Stimulated activated CD8-positive, alpha-beta memory T cell treated with anti-CD3 and anti-CD28 coated beads, Interleukin-4, amount 100 ng/mL, for 4 hours (primary cell): Measurements from ENCODE around the gene KSR1.

Experiments used
- DNase-seq, 2 donors: peaks; one replicate each; pipeline ENCODE4 v3.0.0-alpha.2; 2020; ENCODE audit warnings: low read depth in 2 of 2, low spot score in 1 of 2

Gene KSR1

DNA sequence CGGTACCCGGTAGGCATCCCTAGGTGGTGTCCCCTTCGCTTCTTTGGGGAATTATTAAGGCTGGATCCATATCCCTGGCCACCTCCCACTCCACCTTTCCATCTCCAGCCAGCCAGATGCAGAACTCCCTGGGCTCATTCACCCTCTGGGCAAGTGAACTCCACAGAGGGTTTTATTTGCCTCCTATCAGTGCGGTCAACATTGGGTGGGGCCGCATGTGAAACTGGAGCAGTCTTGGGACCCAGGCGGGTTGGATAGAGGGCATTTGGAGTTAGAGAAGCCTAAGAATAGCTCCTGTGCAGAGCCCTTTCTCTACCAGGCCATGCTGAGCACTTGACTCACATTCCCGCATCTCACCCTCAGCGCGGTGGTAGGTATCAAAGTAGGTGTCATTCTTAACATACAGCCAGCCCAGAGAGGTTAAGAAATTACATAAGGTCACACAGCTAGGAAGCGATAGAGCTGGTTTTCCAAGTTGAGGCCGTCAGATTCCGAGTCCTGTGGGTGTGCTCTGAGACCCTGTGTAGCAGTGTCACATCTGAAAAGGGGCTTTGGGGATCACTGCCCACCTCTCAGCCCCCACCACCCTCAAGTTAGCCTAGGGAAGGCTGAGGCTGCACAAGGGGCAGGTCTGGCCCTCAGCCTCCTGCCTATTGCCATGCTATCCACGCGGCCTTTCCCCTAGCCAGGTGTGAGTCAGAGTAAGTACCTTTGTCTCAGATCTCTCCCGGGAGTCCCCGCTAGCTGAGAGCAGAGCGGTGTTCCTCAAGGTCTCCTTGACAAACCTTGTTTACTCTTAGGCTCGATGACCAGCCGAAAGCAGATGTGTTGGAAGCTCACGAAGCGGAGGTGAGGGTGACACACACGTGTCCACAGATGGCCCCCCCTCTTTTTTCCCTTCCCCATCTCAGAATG is 147.9 kb downstream of the KSR1 start:
- DNase-seq = no peak

GRCh38 chr17:27605409-27605808 is 149.2 kb downstream of the KSR1 start:
- no peak for DNase-seq

DNA sequence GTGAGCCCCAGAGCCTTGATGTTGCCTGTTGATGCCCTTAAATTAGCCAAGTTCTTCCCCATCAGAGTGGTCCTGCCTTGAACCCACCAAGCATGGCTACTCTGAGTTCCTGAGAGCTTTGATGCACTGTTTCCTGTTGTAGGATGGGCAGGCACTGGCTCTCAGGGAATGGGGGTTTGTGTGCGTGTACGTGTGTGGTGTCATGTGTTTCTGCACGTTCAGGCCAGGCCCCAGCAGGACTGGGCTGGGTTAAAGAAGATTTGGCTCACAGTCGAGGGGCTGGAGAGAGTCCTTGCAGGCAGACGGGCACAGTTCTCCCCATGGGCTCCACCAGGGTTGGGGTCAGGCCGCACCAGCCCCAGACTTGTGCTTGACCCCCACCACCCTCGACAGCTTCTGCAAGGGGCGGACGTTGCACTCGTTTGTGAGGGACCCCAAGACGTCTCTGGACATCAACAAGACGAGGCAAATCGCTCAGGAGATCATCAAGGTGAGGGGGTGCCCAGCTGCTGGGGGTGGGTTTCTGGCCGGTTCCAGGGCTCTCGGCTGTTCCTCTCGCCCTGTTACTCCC is 151.4 kb downstream of the KSR1 start:
- DNase-seq = no peak

DNA sequence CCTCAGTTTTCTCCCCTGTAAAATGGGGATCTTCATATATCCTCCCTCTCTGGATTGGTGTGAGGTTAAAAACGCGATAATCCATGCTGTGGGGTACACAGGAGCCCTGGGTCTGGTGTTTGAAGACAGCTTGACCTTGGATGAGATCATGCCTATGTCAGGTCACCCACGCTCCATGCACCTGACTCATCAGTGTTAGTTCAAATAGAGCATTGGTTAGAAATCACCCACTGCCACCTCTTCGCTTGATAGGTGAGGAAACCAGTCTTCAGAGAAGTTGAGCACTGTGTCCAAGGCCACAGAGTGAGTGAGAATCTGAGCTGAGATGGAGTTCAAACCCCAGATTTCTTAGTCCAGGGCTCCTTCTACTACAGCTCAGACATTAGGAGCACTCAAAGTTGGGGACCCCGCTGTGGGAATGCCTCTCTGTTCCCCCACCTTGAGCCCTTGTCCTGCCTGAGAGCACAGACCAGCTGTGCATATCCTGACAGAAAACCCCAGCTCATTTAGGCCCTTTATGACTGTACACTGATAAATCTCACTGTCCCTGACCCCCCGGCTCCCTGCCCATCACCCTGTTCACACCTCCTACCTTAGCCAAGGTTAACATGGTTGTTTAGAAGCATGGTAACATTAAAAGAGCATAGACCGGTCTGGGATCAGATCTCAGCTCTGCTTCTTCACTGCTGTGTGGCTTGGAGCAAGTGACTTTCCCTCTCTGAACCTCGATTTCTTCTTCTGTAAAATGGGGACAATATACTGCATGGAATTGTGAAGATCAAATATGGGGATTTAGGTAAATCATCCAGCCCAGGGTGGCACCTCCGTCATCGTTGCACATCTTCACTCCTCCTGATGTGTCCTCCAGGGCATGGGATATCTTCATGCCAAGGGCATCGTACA is 152.3 kb downstream of the KSR1 start:
- DNase-seq = no peak

DNA sequence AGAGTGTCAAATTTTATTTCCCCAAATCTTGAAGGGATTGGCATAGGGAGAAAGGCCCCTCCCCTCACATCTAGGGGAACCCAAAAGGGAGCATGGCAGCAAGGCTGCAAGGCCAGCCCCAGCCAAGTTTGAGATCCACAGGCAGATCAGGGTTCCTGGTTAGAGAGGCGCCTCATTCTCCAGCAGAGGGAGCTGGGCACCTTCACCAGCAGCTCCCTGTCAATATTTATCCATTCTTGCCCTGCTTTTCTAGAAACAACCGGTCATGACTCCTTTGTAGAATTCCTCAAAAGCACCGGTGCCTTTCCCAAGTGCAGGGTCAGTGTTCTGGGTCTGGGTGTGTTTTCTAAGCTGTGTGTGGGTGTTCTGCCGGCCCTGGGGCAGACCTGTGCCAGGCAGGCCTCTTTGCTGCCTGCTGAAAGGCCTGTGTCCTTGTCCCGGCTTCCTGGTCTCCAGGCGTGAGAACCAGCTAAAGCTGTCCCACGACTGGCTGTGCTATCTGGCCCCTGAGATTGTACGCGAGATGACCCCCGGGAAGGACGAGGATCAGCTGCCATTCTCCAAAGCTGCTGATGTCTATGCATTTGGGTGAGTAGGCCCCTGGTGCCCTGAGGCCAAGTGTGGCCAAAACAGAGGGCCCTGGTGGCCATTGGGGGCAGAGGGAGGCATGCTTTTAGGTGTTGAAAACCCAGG is 153.5 kb downstream of the KSR1 start:
- no peak for DNase-seq

DNA sequence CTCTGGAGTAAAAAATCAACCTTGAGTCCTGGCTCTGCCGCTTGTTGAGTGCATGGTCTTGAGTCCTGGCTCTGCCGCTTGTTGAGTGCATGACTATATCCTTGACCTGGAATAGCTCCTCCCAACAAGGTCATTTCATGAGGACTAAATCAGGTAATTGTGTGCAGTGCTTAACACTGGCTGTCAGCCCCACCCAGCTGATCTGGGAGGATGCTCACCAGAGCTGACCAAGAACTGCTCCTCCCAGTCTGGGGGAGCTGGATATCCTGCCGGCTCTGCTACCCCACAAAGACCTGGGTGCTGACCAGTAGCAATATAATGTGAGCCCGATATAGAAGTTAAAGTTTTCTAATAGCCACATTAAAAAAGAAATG is 154.0 kb downstream of the KSR1 start:
- no peak for DNase-seq

DNA sequence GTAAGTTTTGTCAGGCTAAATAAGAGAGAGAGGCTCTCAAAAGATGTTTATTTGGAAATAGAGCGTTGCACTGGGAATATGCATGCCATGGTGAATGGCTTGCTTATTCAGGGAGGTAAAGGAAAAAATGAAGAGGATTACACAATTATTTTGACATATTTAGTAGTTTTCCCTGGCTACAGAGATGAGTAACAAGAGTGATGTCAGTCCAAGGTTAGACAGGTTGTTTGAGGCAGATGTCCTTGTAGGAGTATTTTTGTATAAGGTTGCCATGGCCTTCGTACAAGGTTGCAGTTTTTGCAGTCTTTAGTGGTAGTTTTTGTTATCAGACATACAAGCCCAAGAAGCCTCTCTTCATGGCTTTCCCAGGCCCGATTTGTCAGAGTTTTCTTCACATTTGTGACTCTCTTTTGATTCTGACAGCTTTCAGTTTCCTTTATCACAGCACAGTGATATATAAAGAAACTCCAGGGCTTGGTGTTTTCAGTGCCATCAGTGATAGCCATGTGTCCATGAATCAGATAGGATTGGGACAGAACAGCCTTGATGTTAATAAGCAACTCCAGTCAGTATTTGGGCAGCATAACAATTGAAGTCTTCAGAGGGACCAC is 156.0 kb downstream of the KSR1 start:
- no peak for DNase-seq

DNA sequence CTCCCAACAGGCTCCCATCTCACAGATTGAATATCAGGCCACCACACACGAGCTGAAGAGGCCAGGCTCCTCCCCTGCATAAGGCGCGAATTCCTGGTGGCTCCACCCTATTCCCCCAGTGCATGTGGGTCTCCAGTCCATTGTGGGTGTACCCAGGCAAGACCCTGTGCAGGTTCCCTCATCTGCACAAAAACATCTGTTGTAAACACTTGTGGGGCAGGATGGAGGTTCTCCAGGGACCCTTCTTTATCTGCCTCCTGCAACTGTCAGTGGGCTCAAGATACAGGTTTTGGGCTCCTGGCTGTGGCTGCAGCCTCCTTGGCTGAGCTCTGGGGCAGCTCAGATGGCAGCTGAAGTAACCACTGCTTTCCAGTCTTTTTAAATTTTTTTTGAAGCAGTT is 157.2 kb downstream of the KSR1 start:
- no peak for DNase-seq

DNA sequence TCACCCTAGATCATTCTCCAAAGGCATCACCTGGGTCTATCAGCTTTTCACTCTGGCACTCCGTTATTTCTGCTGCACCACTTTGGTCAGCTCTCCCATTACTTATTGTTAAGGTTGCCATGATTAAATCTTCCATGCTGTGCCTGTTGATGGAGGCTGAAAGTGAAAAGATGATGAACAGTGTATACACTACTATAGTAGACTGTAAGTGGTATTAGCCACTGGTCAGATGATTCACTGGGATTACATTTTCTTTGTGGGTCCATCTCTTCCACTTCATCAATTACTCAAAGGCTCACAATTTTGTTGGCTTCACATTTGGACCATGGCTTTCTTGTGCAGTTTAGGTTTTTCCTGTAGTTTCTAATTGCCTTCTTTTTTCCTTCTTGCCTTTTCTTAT is 158.9 kb downstream of the KSR1 start:
- no peak for DNase-seq

- DNase-seq = no peak
Observed at GRCh38 chr17:27616414-27616813, 160.2 kb downstream of the KSR1 start.

DNA sequence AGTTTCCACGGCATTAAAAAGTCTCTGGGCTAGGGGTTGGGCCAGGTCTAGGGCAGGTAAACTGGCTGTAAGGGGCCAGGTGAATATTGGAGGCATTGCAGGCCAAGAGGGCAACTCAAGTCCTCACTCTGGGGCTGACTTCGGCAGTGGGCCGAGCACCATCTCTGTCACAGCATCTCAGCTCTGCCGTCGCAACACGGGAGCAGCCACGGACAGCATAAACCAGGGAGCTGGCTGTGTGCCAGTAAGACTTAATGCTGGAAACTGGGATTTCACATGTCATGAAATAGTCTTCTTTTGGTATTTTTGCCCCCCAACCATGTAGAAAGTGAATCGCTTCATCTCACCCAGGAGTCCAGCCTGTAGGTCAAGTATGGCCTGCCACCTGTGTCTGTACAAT is 162.2 kb downstream of the KSR1 start:
- DNase-seq = no peak

GRCh38 chr17:27620721-27621120 is 164.5 kb downstream of the KSR1 start:
- no peak for DNase-seq

GRCh38 chr17:27621536-27621935 is 165.3 kb downstream of the KSR1 start:
- no peak for DNase-seq

DNA sequence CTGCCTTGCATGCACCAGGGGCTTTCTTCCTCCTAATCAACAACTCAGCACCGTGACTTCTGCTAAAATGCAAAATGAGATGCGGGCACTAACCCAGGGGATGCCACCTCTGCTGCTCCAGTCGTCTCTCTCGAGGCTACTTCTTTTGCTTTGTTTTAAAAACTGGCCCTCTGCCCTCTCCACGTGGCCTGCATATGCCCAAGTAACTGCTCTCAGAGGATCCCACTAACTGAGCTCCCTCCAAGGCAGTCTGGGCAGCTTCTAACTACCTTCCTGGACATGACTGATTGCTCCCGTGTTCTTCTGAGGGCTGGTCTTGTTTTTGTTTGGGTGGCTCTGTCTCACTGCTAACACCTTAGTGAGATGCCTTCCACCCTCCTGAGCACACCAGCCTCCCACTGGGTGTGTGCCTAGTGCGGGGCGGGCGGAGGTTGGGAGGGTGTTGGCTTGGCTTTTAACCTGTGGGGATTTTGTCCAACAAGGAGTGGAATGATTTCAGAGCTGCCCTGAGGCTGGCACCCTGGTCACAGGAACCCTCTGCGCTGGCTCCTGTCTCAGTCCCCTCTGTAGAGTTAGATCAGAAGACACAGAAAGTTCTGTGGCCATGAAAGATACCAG is 165.8 kb downstream of the KSR1 start:
- no peak for DNase-seq

DNA sequence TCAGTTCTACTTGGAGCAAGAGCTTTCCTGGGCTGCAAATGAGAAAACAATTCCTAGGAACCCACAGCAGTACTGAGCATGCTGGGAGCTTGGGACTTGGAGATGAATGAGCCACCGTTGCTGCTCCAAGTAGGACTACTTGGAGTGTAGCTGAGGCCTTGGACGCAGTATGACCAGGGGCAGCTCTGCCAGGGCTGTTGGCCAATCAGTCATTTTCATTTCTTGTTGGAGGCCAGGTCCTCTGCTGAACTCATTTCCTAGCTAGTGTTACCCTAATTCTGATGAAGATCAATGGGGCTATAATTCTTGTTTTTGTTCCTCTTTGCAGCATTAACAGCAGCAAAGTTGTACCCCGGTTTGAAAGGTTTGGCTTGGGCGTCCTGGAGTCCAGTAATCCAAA is 166.7 kb downstream of the KSR1 start:
- DNase-seq = no peak

GRCh38 chr17:27623614-27624013 is 167.4 kb downstream of the KSR1 start:
- no peak for DNase-seq

DNA sequence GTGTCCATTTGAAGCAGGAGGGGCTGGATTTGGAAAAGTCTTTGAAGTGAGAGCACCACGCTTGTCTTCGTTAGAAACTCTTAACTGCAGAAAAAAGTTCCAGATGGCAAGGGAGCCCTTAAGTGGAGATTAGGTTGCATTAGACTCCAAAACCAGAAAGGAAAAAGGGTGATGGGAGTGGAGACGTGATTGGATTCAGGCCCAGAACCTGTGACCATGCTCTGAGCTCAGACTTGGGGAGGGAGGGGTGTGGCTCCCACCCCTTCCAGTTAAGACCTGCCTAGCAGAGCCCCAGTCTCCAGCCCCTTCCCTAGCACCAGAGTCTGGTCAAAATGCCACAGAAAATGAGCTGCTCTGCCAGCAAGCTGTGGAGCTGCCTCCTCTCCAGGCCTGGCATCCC is 168.3 kb downstream of the KSR1 start:
- DNase-seq = no peak

- no peak for DNase-seq
Observed at GRCh38 chr17:27625856-27626255, 169.6 kb downstream of the KSR1 start.

DNA sequence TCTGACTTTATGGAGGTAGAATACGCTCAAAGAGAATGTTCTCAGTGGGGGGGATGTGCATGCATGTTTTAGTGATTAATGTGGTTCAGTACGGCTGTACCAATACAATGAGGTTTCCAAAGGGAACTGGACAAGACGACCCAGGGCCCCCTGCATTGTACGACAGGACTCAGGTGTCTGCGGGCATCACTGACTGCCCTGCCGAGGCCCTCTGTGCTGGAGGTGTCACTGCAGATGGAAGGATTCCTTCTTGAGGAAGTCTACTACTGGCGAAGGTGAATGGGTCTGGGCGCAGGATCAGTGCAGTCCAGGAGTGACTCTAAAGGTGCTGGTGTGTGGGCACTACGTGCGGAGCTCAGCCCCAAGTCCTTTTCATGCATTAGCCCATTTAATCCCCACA is 171.3 kb downstream of the KSR1 start:
- no peak for DNase-seq

- no peak for DNase-seq
Observed at GRCh38 chr17:27628376-27628775, 172.1 kb downstream of the KSR1 start.
